Right renal pelvis (tissue), 4 donors: ENCODE results near the gene DENND4B. TPM values are rescaled to one million over a fixed set of nuclear protein-coding genes. Genes with fewer than 3 reads are reported as not detected.
A peak's percentile ranks its signal among the peaks of the same experiment; 100 is the strongest.

Source experiments
- DNase-seq, 4 donors: peaks; one replicate each; pipeline ENCODE4 v3.0.0-alpha.2; 2013; ENCODE audit warnings: low read depth in 4 of 4, low spot score in 3 of 4, missing footprints in 1 of 4
- polyA plus RNA-seq, 4 donors: library from polyadenylated mRNA; unstranded; fragments of 120-200 nt; gene quantifications; one replicate each; pipeline ENCODE4 v1.2.1, GENCODE V29; 2013; ENCODE audit not compliant: insufficient read length in 4 of 4

The DENND4B gene
- polyA plus RNA-seq, 4 donors: 27.6 to 40.0 (median 32.9) TPM

GRCh38 chr1:153953859-153954365 is 7.4 kb upstream of the DENND4B start:
- DNase-seq: no peak

- no peak for DNase-seq
These were observed 5.3 kb upstream of the DENND4B start for GRCh38 chr1:153951801-153952200.

- no peak for DNase-seq
These were observed 4.7 kb upstream of the DENND4B start for GRCh38 chr1:153951183-153951582.

- DNase-seq: peak in 1 of 4 donors; percentile 44
These were observed 510 bp downstream of the DENND4B start for GRCh38 chr1:153945795-153946621.

- DNase-seq: no peak
These were observed 1.3 kb downstream of the DENND4B start for GRCh38 chr1:153945131-153945794.

- no peak for DNase-seq
These were observed 1.7 kb downstream of the DENND4B start for GRCh38 chr1:153944827-153945117.

GRCh38 chr1:153944005-153944826 is 2.3 kb downstream of the DENND4B start:
- DNase-seq: no peak

GRCh38 chr1:153942766-153943549 is 3.6 kb downstream of the DENND4B start:
- DNase-seq: no peak

- DNase-seq: no peak
These were observed 4.4 kb downstream of the DENND4B start for GRCh38 chr1:153941826-153942725.

GRCh38 chr1:153940756-153941155 is 5.8 kb downstream of the DENND4B start:
- DNase-seq: no peak

- DNase-seq: no peak
These were observed 7.0 kb downstream of the DENND4B start for GRCh38 chr1:153939476-153939875.

GRCh38 chr1:153938996-153939395 is 7.5 kb downstream of the DENND4B start:
- no peak for DNase-seq

GRCh38 chr1:153937331-153937730 is 9.2 kb downstream of the DENND4B start:
- DNase-seq: no peak

GRCh38 chr1:153936011-153936802 is 10.3 kb downstream of the DENND4B start:
- no peak for DNase-seq

GRCh38 chr1:153934746-153935145 is 11.8 kb downstream of the DENND4B start:
- no peak for DNase-seq

- no peak for DNase-seq
These were observed 12.6 kb downstream of the DENND4B start for GRCh38 chr1:153933955-153934354.

GRCh38 chr1:153933430-153933829 is 13.1 kb downstream of the DENND4B start:
- no peak for DNase-seq
